Measurements from ENCODE around the gene GAK.

DNA sequence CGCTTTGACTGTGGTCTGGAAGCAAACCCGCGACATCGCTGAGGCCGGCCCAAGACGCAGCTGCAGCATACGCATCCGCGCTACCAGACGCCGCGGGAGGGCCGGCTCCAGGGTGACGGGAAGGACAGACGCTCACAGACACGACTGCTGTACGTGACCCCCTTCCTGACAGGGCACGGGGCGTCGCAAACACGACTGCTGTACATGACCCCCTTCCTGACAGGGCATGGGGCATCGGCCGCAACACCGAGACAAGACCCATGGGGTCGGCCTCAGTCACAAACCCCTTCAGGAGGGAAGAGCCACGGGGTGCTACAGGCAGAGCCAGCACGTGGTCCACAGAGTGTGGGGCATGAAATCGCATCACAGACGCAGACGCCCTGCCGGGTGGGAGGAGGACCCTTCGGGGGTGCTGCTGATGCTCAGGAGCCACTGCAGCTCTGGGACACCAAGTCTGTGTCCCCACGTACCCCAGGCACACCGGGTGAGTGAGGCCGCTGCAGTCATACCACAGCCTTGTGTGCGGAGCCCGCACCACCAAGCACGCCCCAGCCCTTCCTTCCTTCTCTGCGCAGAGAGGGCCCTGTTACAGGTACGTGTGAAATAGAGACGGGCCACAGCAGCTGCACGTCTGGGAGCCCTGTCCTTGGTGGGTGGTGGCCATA is 67.5 kb downstream of the GAK start:
- TF ChIP-seq ESRRA (CRISPR knock-in tag; IDR thresholded peaks at IDR 0.05; ENCODE audit: low read depth) (no peak), ZNF510 (CRISPR knock-in tag; IDR thresholded peaks at IDR 0.05; ENCODE audit: low read depth) (no peak), RFX5 (IDR thresholded peaks at IDR 0.05; ENCODE audit: low read depth, low read length) (no peak), SALL1 (CRISPR knock-in tag; IDR thresholded peaks at IDR 0.05) (no peak), HMGA1 (CRISPR knock-in tag; conservative IDR thresholded peaks at IDR 0.05) (no peak), ZNF121 (CRISPR knock-in tag; IDR thresholded peaks at IDR 0.05) (no peak)
- TF ChIP-seq, protein P1, sequence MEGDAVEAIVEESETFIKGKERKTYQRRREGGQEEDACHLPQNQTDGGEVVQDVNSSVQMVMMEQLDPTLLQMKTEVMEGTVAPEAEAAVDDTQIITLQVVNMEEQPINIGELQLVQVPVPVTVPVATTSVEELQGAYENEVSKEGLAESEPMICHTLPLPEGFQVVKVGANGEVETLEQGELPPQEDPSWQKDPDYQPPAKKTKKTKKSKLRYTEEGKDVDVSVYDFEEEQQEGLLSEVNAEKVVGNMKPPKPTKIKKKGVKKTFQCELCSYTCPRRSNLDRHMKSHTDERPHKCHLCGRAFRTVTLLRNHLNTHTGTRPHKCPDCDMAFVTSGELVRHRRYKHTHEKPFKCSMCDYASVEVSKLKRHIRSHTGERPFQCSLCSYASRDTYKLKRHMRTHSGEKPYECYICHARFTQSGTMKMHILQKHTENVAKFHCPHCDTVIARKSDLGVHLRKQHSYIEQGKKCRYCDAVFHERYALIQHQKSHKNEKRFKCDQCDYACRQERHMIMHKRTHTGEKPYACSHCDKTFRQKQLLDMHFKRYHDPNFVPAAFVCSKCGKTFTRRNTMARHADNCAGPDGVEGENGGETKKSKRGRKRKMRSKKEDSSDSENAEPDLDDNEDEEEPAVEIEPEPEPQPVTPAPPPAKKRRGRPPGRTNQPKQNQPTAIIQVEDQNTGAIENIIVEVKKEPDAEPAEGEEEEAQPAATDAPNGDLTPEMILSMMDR (CRISPR knock-in tag; IDR thresholded peaks at IDR 0.05), result no peak
- TF ChIP-seq, protein P2, sequence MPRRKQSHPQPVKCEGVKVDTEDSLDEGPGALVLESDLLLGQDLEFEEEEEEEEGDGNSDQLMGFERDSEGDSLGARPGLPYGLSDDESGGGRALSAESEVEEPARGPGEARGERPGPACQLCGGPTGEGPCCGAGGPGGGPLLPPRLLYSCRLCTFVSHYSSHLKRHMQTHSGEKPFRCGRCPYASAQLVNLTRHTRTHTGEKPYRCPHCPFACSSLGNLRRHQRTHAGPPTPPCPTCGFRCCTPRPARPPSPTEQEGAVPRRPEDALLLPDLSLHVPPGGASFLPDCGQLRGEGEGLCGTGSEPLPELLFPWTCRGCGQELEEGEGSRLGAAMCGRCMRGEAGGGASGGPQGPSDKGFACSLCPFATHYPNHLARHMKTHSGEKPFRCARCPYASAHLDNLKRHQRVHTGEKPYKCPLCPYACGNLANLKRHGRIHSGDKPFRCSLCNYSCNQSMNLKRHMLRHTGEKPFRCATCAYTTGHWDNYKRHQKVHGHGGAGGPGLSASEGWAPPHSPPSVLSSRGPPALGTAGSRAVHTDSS (CRISPR knock-in tag; conservative IDR thresholded peaks at IDR 0.05), result no peak
- TF ChIP-seq, protein P3, sequence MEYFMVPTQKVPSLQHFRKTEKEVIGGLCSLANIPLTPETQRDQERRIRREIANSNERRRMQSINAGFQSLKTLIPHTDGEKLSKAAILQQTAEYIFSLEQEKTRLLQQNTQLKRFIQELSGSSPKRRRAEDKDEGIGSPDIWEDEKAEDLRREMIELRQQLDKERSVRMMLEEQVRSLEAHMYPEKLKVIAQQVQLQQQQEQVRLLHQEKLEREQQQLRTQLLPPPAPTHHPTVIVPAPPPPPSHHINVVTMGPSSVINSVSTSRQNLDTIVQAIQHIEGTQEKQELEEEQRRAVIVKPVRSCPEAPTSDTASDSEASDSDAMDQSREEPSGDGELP (IDR thresholded peaks at IDR 0.05; ENCODE audit: borderline replicate concordance, low read depth), result no peak
- TF ChIP-seq, protein P4, sequence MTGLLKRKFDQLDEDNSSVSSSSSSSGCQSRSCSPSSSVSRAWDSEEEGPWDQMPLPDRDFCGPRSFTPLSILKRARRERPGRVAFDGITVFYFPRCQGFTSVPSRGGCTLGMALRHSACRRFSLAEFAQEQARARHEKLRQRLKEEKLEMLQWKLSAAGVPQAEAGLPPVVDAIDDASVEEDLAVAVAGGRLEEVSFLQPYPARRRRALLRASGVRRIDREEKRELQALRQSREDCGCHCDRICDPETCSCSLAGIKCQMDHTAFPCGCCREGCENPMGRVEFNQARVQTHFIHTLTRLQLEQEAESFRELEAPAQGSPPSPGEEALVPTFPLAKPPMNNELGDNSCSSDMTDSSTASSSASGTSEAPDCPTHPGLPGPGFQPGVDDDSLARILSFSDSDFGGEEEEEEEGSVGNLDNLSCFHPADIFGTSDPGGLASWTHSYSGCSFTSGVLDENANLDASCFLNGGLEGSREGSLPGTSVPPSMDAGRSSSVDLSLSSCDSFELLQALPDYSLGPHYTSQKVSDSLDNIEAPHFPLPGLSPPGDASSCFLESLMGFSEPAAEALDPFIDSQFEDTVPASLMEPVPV (CRISPR knock-in tag; IDR thresholded peaks at IDR 0.05), result no peak
- TF ChIP-seq, protein P5, sequence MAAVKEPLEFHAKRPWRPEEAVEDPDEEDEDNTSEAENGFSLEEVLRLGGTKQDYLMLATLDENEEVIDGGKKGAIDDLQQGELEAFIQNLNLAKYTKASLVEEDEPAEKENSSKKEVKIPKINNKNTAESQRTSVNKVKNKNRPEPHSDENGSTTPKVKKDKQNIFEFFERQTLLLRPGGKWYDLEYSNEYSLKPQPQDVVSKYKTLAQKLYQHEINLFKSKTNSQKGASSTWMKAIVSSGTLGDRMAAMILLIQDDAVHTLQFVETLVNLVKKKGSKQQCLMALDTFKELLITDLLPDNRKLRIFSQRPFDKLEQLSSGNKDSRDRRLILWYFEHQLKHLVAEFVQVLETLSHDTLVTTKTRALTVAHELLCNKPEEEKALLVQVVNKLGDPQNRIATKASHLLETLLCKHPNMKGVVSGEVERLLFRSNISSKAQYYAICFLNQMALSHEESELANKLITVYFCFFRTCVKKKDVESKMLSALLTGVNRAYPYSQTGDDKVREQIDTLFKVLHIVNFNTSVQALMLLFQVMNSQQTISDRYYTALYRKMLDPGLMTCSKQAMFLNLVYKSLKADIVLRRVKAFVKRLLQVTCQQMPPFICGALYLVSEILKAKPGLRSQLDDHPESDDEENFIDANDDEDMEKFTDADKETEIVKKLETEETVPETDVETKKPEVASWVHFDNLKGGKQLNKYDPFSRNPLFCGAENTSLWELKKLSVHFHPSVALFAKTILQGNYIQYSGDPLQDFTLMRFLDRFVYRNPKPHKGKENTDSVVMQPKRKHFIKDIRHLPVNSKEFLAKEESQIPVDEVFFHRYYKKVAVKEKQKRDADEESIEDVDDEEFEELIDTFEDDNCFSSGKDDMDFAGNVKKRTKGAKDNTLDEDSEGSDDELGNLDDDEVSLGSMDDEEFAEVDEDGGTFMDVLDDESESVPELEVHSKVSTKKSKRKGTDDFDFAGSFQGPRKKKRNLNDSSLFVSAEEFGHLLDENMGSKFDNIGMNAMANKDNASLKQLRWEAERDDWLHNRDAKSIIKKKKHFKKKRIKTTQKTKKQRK (IDR thresholded peaks at IDR 0.05; ENCODE audit: low read length), result no peak
